ENCODE data around the gene ABCC10.
"Not testable (repeated sequence)": the region's sequence is repeated elsewhere in the genome, so short reads cannot be mapped to it uniquely, and the experiment has no call there.

ABCC10 gene

DNA sequence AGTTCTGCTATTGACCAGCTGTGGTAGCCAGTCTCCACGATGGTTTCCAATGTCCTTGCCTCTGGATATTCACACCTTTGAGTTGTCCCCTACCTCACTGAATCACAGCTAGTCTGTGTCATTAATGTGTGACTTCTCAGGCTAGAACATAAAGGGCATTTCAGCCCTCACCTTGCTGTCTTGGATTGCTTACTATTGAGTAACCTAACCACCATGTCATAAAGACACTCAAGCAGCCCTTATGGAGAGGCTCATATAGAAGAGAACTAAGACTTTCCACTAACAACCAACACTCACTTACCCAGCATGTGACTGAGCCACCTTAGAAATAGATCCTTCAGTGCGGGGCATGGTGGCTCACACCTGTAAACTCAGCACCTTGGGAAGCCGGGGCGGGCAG lies 19.1 kb upstream of the ABCC10 start:
- no peak for DNase-seq

DNA sequence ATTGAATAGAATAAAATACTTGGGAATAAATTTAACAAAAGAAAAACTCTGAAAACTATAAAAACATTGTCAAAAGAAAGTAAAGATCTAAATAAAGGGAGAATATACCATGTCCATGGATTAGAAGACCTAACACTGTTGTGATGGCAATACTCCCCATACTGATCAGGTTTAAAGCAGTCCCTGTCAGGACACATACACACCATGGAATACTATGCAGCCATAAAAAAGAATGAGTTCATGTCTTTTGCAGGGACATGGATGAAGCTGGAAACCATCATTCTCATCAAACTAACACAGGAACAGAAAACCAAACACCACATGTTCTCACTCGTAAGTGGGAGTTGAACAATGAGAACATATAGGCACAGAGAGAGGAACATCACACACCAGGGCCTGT lies 16.6 kb upstream of the ABCC10 start:
- not testable (repeated sequence) for DNase-seq

DNA sequence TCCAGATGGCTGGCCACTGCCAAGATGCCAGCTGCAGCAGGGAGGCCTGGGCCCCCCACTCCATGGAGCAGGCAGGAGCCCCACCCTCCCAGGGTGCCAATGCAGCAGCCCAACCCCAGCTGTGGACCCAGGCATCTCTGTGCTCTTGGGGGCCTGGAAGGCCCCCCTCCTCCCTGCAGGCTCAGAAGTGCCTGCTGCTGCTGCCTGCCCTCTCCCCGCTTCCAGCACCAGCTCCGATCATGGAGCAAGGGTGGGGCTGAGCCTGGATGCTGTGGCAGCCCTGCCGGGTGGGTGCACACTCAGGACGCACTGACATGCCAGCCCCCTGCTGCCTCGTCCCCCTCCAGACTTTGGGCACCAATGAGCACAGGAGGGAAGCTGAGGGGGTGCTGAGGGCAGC lies 14.8 kb upstream of the ABCC10 start:
- no peak for DNase-seq

DNA sequence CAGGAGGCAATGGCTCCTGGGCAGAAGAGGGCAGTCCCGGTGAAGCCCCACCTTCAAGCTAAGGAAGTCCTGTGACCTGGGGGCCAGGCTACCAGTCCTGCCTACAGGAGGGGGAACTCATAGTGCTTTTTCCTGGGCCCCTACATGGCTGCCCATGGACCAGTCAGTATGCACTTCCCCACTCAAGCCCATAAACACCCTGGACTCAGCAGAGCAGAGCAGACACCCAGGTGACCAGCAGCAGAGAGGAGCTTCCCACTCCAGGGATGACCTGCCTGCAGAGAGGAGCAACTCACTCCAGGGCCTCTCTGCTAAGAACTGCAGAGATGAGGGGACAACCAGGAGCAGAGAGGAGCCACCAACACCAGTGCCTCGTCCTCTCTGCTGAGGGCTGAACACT lies 14.3 kb upstream of the ABCC10 start:
- no peak for DNase-seq

DNA sequence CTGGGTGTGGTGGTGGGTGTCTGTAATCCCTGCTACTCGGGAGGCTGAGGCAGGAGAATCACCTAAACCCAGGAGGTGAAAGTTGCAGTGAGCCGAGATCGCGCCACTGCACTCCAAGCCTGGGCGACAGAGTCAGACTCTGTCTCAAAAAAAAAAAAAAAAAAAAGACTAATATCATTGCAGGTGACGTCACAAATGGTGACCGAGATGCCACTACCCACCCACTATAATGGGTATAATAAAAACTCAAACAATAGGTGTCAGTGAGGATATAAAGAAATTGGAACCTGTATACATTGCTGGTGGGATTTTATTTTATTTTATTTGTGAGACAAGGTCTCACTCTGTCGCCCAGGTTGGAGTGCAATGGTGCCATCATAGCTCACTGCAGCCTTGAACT lies 12.1 kb upstream of the ABCC10 start:
- DNase-seq, result not testable (repeated sequence)

DNA sequence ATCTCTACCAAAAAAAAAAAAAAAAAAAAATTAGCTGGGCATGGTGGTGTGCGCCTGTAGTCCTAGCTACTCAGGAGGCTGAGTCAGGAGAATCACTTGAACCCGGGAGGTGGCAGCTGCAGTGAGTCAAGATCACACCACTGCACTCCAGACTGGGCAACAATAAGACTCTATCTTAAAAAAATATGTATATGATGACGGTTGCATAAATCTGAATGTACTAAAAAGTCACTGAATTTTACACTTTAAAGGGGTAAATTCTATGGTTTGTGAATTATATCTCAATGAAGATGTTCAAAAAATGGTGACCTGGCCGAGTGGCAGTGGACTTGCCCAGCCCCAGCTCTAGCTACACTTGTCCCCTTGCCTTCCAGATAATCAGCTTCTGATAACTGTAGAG lies 10.4 kb upstream of the ABCC10 start:
- no peak for DNase-seq

DNA sequence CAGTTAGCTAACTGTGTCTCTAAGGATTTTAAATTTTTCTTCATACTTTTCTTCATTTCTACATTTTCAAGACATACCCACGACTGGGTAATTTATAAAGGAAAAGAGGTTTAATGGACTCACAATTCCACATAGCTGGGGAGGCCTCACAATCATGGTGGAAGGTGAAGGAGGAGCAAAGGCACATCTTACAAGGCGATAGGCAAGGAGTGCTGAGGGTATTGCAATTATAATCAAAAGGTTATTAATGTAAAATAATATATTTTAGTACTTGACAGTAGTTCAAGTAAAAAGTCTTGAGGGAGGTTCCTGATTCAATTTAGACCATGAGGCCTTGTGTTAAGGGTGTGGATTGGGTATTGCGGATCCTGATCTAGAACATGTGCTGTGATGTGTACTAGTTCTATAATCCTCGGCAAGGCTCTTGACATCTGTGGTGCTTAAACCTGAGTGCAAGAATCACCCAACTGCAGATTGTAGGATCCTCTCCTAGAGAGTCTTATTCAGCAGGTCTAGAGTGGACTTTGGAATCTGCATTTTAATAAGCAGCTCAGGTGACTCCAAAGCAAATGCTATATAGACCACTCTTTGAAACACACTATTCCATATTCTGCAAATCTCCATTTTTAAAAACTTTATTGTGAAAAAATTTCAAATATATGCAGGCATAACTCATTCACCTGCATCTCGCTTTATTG lies 7.2 kb upstream of the ABCC10 start:
- no peak for DNase-seq

DNA sequence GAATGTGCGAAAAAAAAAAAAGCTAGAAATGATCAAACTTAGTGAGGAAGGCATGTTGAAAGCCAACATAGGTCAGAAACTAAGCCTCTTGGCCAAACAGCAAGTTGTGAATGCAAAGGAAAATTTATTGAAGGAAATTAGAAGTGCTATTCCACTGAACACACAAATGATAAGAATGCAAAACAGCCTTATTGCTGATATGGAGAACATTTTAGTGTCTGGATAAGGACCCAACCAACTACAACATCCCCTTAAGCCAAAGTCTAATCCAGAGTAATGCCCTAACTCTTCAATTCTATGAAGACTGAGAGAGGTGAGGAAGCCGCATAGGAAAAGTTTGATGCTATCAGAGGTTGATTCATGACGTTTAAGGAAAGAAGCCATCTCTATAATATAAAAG lies 5.5 kb upstream of the ABCC10 start:
- no peak for DNase-seq

DNA sequence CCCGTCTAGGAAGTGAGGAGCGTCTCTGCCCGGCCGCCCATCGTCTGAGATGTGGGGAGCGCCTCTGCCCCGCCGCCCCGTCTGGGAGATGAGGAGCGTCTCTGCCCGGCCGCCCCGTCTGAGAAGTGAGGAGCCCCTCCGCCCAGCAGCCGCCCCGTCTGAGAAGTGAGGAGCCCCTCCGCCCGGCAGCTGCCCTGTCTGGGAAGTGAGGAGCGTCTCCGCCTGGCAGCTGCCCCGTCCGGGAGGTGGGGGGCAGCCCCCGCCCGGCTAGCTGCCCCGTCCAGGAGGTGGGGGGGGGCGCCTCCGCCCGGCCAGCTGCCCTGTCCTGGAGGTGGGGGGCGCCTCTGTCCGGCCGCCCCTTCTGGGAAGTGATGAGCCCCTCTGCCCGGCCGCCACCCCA lies 2.3 kb upstream of the ABCC10 start:
- not testable (repeated sequence) for DNase-seq

DNA sequence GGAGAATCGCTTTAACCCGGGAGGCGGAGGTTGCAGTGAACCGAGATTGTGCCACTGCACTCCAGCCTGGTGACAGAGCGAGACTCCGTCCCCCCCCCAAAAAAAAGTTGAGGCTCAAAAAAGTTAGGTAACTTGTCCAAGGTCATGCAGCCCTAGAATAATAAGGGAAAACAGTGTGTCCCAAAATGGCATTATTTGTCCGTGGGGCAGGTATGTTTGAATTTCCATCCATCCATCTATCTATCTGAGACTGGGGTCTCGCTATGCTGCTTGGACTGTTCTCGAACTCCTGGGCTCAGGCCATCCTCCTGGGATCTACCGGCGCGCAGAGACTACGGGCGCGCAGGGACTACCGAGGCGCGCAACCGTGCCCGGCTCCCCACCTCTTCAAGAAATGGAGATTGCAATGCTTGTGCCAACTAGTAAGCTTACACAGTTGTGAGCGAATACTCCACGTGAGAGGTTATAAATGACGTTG lies 374 bp upstream of the ABCC10 start:
- no peak for DNase-seq

DNA sequence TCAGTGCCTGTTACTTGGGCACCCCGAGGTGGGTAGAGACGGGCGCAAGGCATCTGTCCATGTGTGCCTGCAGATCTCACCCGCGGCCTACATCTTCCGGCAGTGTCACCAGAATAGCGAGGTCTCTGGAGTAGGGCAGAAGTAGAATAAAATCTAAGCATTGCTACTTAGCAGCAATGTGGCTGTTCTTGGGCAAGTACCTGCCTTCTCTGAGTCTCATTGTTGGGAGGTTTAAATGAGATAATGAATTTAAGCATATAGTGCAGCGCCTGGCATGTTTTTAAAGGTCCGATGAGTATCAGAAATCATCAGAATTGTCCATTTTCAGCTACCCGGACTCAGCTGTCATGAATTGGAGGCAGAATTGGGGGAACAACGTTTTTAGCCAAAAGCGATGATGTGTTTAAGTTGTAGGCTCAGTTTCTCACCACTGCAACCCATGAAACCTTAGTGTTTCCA lies 800 bp downstream of the ABCC10 start:
- DNase-seq, result no peak

DNA sequence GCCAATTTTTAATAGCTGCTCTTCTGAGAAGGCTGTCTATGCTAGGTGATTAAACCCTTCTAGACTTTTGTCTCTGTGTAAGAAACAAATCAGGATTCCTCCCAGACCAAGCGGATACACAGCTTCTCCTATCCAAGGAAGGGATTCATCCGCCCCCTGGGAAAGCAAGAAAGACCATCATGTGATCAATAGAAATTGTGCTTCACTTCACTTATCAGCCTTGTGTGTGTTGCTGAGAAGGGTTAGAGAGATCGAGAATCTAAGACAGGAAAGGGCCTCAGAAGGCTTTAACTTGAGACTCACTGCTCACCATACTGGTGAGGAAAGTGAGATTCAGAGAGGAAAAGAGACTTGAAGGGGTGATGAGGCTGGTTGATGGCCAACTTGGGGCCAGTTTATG lies 1.5 kb downstream of the ABCC10 start:
- no peak for DNase-seq

DNA sequence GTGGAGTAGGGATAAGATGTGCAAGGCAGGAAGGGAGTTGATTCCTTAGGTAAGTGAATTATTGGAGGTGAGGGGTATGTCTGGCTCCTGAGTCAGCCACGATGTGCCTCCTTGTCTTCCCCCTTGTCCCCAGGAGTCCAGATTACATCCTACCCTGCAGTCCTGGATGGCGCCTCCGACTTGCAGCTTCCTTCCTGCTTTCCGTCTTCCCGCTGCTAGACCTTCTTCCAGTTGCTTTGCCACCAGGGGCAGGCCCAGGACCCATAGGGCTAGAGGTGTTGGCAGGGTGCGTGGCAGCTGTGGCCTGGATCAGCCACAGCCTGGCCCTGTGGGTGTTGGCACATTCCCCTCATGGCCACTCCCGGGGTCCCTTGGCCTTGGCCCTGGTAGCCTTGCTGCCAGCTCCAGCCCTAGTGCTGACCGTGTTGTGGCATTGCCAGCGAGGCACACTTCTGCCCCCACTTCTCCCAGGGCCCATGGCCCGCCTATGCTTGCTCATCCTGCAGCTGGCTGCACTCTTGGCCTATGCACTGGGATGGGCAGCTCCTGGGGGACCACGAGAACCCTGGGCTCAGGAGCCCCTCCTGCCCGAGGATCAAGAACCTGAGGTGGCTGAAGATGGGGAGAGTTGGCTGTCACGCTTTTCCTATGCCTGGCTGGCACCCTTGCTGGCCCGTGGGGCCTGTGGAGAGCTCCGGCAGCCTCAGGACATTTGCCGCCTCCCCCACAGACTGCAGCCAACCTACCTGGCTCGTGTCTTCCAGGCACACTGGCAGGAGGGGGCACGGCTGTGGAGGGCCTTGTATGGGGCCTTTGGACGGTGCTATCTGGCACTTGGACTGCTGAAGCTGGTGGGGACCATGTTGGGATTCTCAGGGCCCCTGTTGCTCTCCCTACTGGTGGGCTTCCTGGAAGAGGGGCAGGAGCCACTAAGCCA lies 4.9 kb downstream of the ABCC10 start:
- DNase-seq, result no peak

DNA sequence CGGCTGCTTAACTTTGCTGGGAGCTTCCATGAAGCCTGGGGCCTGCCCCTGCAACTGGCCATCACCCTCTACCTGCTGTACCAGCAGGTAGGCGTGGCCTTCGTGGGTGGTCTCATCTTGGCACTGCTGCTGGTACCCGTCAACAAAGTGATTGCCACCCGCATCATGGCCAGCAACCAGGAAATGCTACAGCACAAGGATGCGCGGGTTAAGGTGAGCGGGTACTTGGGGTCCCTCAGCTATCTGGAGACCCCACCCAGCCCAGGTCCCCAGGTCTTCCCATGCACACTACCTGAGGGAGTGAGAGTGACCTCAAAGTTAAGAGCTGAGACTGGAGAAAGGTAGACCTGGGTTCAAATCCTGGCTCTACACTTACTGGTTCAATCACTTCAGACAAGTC lies 5.8 kb downstream of the ABCC10 start:
- DNase-seq, result no peak

DNA sequence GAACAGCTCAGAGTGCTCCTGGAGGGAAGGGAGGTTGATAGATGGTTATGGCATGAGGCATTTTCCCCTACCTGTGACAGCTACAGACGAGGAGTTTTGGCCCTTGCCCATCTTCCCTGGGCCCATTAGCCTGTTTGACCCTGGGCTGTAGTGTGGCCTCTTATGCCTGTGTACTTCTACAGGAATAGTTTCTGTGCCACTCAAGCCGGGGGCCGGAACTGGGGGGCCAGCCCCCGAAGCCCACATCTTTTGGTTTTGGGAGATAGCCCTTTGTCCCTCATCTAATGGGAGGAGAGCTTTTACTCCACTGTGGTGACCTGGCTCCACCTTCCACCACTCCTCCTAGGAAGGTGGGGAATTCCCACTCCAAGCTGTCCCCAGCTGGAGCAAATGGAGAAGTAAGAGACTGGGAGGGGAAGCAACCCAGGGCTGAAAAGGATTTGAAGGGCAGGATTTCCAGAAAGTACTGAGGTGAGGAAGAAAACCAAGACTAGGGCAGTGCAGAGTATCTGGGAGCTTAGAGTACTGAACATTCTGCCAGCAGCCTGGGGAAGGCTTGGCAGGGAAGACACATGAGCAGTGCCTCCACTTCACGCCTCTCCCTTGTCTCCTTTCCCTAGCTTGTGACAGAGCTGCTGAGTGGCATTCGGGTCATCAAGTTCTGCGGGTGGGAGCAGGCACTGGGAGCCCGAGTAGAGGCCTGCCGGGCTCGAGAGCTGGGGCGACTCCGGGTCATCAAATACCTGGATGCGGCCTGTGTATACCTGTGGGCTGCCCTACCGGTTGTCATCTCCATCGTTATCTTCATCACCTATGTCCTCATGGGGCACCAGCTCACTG lies 6.9 kb downstream of the ABCC10 start:
- no peak for DNase-seq

DNA sequence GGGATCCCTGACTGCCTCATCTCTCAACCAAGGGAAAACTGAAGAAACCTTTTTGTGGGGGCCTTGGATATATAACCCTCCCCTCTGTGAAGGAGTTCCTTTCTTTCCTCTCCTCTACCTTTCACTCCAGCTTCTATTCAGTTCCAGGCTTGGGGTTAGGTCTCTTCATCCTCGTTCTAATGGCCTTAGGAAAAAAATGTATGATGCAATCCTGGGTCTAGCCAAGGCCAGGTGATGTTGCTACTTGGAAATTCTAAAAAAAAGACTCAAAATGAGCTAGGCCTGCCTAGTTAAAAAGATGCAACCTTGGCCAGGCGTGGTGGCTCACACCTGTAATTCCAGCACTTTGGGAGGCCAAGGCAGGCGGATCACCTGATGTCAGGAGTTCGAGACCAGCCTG lies 7.6 kb downstream of the ABCC10 start:
- DNase-seq, result no peak

DNA sequence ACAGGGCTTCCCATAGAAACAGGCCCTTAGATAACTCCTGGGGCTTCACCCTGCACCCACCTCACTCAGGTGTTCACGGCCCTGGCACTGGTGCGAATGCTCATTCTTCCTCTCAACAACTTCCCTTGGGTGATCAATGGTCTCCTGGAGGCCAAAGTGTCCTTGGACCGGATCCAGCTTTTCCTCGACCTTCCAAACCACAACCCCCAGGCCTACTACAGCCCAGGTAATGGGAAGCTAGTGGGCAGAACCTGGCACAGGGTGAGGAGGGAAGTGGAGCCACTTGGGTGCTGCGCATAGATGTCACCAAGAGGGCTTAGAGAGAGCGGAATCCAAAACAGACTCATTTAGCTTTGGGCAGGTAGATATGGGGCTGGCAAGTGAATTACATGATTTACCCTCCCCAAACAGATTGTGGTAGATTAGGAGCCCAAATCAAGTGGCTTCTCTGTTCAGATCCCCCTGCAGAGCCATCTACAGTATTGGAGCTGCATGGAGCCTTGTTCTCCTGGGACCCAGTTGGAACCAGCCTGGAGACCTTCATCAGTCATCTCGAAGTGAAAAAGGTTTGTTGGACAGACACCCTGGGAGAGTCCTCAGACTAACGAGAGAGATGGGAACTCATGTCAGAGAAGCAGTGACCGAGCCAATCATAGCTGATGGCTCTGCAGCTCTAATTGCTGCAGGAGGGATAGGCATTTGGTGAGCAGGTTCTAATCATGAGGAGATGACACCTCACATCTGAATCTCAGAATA lies 8.5 kb downstream of the ABCC10 start:
- DNase-seq, result no peak

DNA sequence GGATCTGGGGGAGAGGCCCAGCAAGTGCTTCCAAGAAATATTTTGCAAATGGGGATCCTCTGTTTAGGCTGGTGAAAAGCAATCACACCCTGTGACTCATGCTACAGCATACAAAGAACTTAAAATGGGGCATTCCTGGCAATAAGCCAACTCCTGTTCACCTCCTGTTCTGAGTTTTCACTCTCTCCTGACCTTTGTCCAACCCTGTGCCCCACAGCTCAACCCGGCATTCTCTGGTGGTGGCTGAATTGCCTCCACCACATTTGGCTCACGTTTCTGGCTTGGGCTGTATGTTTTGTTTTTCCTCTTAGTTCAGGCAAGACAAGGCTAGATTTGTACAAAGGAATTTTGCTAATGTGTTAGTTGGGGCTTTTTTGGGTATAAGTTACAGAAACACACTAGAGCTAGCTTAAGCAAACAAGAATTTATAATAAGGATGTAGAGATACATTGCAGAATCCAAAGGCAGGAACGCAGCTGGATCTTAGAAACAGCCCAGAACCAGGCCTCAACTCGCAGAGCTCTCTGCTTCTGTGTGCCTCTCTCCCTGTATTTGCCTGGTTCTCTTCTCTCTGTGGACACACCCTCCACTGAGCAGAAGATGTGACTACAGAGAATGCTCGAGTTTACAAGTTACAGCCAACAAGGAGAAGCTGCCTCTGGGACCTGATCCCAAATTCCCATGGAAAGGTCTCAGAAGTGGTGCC lies 9.4 kb downstream of the ABCC10 start:
- DNase-seq, result no peak

DNA sequence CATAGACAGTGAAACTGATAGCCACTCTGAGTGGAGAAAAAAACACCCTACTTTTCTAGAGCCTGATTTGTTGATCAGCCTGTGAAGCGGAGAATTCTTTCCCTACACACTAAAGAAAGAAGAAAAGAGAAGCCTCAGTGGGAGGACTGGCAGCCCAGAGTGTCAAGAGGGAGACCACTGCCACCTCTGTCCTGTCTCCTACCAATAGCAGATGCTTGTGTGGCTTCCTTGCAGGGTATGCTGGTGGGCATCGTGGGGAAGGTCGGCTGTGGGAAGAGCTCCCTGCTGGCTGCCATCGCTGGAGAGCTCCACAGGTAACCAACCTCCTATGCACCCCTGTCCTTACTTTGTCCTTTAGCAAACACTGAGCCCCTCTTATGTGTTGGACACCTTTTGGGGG lies 10.4 kb downstream of the ABCC10 start:
- DNase-seq, result no peak

DNA sequence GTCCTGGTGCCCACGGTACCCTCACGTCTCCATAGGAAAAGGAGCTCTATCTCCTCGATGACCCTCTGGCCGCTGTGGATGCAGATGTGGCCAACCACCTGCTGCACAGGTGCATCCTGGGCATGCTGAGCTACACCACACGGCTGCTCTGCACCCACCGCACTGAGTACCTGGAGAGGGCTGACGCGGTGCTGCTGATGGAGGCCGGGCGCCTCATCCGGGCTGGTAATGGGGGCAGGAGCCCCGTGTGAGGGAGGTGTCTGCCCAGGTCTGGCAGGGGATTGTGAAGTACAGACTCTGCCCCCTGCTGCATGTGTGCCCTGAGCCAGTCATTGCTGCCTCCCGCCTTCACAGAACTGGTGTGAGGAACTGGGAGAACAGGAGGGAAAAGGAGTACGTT lies 15.6 kb downstream of the ABCC10 start:
- DNase-seq, result no peak

DNA sequence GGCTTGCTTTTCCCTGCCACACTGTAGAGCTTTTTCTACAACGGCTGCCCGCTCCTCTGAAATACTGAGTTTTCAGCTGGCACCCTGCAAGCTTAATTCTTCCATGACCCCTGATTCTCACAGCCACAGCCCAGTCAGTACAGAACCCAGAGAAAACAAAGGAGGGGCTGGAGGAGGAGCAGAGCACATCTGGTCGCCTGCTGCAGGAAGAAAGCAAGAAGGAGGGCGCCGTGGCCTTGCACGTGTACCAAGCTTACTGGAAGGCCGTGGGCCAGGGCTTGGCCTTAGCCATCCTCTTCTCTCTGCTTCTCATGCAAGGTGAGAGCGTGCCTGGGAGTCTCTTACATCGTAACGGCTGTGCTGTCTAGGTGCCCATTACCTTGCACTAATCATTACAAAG lies 16.7 kb downstream of the ABCC10 start:
- DNase-seq, result no peak

DNA sequence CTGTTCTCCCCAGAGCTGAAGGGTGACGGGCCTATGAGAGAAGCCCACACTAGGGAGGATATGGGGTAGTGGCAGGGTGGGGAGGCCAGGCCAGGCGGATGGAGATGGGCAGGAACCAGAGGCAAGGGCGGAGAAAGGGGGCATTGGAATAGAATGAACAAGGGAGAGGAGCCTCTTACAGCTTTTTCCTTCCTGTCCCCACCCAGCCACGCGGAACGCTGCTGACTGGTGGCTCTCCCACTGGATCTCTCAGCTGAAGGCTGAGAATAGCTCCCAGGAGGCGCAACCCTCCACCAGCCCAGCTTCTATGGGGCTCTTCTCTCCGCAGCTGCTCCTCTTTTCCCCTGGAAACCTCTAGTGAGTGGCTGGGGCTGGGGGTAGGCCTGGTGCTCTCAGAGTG lies 17.2 kb downstream of the ABCC10 start:
- no peak for DNase-seq
